ENCODE results near the gene HTR1E.

Gene HTR1E

DNA sequence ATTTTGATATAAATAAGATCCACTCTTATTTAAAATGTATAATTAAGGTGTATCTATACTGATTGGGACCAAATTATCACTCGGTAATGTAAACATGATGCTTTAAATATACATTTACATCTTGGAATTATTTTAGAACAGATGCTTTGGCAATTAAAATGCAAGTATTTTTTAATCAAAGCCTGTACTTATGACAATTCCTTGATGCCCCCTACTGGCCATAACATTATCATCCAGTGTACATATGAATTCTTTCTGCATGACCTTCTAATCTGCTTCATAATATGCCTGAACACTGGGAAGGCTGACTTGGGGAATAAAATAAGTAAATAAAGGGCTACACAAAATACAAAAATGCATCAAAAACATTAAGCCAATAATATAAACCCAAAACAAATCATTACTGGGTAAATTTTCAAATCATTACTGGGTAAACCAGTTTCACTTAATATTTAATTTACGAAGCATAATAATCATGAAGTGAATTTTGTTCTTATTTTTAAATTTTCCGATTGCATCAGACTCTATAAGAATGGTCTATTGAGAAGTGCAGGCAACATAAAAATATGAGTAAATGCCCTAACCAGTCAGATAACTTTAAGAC is 92.5 kb downstream of the HTR1E start:
- H3K4me2 ChIP-seq (ENCODE audit: low read length) = no peak overlapping the region
- H3K27ac ChIP-seq (ENCODE audit: low read length) = no peak overlapping the region
- H2AFZ ChIP-seq (ENCODE audit: low read depth, low read length) = no peak overlapping the region
- H3K79me2 ChIP-seq (ENCODE audit: low read length) = no peaks in the 10 kb centered on the region
- TF ChIP-seq EZH2phosphoT487 (IDR thresholded peaks at IDR 0.05; ENCODE audit: low read depth) = no peak
- TF ChIP-seq, protein P1, sequence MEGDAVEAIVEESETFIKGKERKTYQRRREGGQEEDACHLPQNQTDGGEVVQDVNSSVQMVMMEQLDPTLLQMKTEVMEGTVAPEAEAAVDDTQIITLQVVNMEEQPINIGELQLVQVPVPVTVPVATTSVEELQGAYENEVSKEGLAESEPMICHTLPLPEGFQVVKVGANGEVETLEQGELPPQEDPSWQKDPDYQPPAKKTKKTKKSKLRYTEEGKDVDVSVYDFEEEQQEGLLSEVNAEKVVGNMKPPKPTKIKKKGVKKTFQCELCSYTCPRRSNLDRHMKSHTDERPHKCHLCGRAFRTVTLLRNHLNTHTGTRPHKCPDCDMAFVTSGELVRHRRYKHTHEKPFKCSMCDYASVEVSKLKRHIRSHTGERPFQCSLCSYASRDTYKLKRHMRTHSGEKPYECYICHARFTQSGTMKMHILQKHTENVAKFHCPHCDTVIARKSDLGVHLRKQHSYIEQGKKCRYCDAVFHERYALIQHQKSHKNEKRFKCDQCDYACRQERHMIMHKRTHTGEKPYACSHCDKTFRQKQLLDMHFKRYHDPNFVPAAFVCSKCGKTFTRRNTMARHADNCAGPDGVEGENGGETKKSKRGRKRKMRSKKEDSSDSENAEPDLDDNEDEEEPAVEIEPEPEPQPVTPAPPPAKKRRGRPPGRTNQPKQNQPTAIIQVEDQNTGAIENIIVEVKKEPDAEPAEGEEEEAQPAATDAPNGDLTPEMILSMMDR (IDR thresholded peaks at IDR 0.05; ENCODE audit: low read depth, low read length) = peak; percentile 69
- no peaks in the 10 kb centered on the region for H3K27me3 ChIP-seq (ENCODE audit: low read depth, low read length)
- no peak overlapping the region for H3K4me3 ChIP-seq (ENCODE audit: low read length)
- no peaks in the 10 kb centered on the region for H4K20me1 ChIP-seq (ENCODE audit: insufficient read depth, low read length)
- H3K36me3 ChIP-seq (replicated peaks; ENCODE audit: low read depth, low read length) = no peaks in the 10 kb centered on the region
- no peaks in the 10 kb centered on the region for H3K4me1 ChIP-seq (ENCODE audit: low read length)
- H3K9ac ChIP-seq (ENCODE audit: low read length) = no peak overlapping the region
- no peaks in the 10 kb centered on the region for H3K9me3 ChIP-seq (ENCODE audit: insufficient read depth, low read length)

DNA sequence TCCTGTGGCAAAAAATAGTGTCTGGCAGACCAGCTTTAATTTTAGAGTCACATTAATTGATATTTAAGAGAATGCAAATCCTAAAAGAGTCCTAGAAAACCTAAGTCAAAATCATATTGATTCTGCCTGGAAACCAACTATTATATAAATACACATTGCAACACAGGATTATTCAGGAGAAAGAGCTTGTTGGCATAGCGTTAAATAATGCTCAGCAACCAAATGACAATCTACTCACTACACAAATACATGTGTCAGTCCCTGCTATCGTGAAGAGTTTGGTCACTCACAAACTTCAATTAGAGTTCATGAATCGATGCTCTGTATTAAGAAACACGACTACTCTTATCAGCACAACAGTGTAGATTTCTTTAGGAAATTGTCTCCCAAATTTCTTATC is 103.4 kb downstream of the HTR1E start:
- Histone ChIP-seq H3K4me3 (ENCODE audit: low read length) (no peak overlapping the region), H3K9ac (ENCODE audit: low read length) (no peak overlapping the region), H3K4me2 (ENCODE audit: low read length) (no peak overlapping the region), H3K36me3 (replicated peaks; ENCODE audit: low read depth, low read length) (no peaks in the 10 kb centered on the region), H2AFZ (ENCODE audit: low read depth, low read length) (no peak overlapping the region), H3K27me3 (ENCODE audit: low read depth, low read length) (no peaks in the 10 kb centered on the region), H3K27ac (ENCODE audit: low read length) (no peak overlapping the region), H3K9me3 (ENCODE audit: insufficient read depth, low read length) (no peaks in the 10 kb centered on the region), H3K79me2 (ENCODE audit: low read length) (no peaks in the 10 kb centered on the region), H3K4me1 (ENCODE audit: low read length) (no peaks in the 10 kb centered on the region), H4K20me1 (ENCODE audit: insufficient read depth, low read length) (no peaks in the 10 kb centered on the region)
- no peak for TF ChIP-seq EZH2phosphoT487 (IDR thresholded peaks at IDR 0.05; ENCODE audit: low read depth)
- TF ChIP-seq, protein P1 (IDR thresholded peaks at IDR 0.05; ENCODE audit: low read depth, low read length) = no peak

DNA sequence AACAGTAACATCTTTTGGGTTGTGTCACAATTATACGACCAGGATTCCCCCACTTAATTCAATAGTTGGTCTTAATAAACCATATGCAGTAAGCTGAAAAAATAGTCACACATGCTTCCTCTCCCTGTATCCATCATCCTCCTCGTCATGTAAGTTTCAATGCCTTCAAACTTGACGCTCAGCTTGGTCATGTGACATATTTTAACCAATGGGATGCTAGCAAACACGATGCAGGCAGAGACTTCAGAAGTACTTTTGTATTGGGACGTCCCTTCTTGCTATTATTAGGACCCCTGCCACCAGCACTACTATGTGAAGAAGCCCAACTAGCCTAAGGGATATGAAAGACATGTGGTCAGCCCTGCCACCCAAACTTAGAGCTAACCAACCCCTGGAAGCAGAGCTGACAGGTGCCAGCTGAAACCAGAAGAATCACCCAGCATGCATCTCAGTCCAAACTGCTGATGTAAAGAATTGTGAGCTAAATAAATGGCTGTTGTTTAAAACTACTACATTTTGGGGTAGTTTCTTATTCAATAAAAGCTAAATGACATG is 108.3 kb downstream of the HTR1E start:
- Histone ChIP-seq H3K4me3 (ENCODE audit: low read length) (no peak overlapping the region), H3K4me2 (ENCODE audit: low read length) (no peak overlapping the region), H2AFZ (ENCODE audit: low read depth, low read length) (no peak overlapping the region), H4K20me1 (ENCODE audit: insufficient read depth, low read length) (no peaks in the 10 kb centered on the region), H3K36me3 (replicated peaks; ENCODE audit: low read depth, low read length) (no peaks in the 10 kb centered on the region), H3K27me3 (ENCODE audit: low read depth, low read length) (no peaks in the 10 kb centered on the region), H3K9me3 (ENCODE audit: insufficient read depth, low read length) (no peaks in the 10 kb centered on the region), H3K9ac (ENCODE audit: low read length) (no peak overlapping the region), H3K4me1 (ENCODE audit: low read length) (peaks cover 4% of the 10 kb centered on the region), H3K27ac (ENCODE audit: low read length) (no peak overlapping the region), H3K79me2 (ENCODE audit: low read length) (no peaks in the 10 kb centered on the region)
- TF ChIP-seq, protein P1 (IDR thresholded peaks at IDR 0.05; ENCODE audit: low read depth, low read length) = no peak
- no peak for TF ChIP-seq EZH2phosphoT487 (IDR thresholded peaks at IDR 0.05; ENCODE audit: low read depth)

DNA sequence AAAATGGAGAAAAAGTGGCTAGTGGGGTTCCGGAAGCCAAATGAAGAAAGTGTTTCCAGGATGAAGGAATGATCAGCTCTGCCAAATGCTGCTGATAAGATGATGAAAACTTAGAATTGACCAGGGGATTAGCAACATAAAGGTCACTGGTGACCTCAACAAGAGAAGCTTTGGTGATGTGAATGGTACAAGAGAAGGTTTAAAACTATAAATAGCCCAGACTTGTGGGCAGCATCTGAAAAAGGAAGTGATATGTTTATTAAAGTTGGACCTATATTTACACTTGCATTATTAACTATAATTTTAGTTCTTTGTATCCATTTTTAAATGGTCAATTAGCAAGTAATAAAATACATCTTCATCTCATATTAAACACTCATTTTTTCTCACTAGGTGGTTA is 112.5 kb downstream of the HTR1E start:
- H3K36me3 ChIP-seq (replicated peaks; ENCODE audit: low read depth, low read length) = no peaks in the 10 kb centered on the region
- TF ChIP-seq, protein P1 (IDR thresholded peaks at IDR 0.05; ENCODE audit: low read depth, low read length) = no peak
- no peak for TF ChIP-seq EZH2phosphoT487 (IDR thresholded peaks at IDR 0.05; ENCODE audit: low read depth)
- no peak overlapping the region for H3K9ac ChIP-seq (ENCODE audit: low read length)
- H3K4me3 ChIP-seq (ENCODE audit: low read length) = no peak overlapping the region
- no peak overlapping the region for H3K4me2 ChIP-seq (ENCODE audit: low read length)
- no peaks in the 10 kb centered on the region for H3K79me2 ChIP-seq (ENCODE audit: low read length)
- peaks cover 17% of the 10 kb centered on the region for H3K4me1 ChIP-seq (ENCODE audit: low read length)
- H3K9me3 ChIP-seq (ENCODE audit: insufficient read depth, low read length) = no peaks in the 10 kb centered on the region
- no peak overlapping the region for H3K27ac ChIP-seq (ENCODE audit: low read length)
- no peaks in the 10 kb centered on the region for H3K27me3 ChIP-seq (ENCODE audit: low read depth, low read length)
- no peak overlapping the region for H2AFZ ChIP-seq (ENCODE audit: low read depth, low read length)
- H4K20me1 ChIP-seq (ENCODE audit: insufficient read depth, low read length) = no peaks in the 10 kb centered on the region

Data from OCI-LY3 (cell line).